SIG-M5 (cell line): ENCODE measurements around the gene EPX.
"Not testable (repeated sequence)": the region's sequence is repeated elsewhere in the genome, so short reads cannot be mapped to it uniquely, and the experiment has no call there.

Experiments
- DNase-seq: peaks from one replicate; lab custom pipeline; 2025; lab: John Stamatoyannopoulos, UW

The EPX gene, protein sequence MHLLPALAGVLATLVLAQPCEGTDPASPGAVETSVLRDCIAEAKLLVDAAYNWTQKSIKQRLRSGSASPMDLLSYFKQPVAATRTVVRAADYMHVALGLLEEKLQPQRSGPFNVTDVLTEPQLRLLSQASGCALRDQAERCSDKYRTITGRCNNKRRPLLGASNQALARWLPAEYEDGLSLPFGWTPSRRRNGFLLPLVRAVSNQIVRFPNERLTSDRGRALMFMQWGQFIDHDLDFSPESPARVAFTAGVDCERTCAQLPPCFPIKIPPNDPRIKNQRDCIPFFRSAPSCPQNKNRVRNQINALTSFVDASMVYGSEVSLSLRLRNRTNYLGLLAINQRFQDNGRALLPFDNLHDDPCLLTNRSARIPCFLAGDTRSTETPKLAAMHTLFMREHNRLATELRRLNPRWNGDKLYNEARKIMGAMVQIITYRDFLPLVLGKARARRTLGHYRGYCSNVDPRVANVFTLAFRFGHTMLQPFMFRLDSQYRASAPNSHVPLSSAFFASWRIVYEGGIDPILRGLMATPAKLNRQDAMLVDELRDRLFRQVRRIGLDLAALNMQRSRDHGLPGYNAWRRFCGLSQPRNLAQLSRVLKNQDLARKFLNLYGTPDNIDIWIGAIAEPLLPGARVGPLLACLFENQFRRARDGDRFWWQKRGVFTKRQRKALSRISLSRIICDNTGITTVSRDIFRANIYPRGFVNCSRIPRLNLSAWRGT

DNA sequence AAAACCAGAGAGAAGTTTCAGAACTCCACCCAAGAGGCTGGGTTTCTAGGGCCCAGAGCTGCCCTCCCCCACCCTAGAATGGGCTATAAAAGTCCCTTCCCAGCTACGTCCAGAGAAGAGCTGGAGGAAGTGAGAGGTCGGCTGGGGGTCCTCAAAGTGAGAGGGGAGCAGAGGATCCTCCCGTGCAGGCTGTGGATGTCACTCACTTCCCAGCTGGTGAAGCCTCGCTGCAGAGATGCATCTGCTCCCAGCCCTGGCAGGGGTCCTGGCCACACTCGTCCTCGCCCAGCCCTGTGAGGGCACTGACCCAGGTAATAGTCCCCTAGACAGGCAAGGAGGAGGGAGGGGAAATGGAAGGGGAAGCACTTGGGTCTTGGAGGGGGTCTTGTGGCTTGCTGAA lies at the start of gene EPX:
EPX (plus strand) TSS at position 115 of the 400 bp plus-strand sequence; CDS start at position 236, 121 bp downstream.
- DNase-seq: no peak

DNA sequence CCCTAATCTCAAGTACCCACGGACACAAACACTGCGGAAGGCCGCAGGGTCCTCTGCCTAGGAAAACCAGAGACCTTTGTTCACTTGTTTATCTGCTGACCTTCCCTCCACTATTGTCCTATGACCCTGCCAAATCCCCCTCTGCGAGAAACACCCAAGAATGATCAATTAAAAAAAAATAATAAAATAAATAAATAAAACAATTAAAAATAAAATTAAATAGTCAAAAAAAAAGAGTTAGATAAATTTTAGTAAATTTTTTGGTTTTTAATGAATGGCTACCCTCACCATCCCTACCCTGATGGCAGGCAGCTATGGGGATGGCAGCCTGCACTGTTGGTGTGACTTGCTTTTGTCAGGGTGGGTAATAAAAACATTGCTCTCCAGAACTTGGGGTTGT lies 49.2 kb upstream of the EPX start:
- DNase-seq: not testable (repeated sequence)

DNA sequence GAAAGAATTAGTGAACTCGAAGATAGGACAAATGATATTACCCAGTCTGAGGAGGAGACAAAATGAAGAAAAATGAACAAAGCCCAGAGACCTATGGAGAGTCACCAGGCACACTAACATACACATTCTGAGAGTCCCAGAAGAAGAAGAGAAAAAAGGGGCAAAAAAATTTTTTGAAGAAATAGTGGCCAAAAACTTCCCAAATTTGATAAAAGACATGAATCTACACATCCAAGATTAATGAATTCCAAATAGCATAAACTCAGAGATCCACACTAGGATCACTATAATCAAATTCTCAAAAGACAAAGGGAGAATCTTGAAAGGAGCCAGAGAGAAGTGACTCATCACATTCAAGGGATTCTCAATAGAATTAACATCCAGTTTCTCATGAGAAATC lies 47.7 kb upstream of the EPX start:
- DNase-seq: no peak

DNA sequence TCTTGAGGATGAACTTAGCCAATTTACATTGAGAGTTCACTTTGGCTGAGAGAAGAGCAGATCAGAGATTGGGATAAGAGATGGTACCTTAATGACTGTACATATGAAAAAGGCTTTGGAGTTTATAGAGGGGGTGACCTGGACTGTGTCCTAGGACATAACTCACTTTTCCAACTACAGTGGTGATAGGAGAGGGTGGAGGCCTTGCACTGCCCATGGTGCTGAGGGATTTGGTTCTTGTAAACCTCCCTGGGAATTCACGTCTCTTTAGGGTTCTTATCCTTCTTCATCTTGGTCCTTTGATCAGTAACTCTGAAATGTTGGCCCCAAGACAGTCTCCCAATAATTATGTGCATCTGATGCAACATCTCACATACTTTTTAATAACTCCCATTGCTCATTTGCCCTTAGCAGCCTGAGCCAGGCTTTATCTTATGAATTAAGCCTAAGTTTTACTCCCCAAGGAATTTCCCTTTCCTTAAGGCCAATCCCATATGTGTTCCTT lies 44.5 kb upstream of the EPX start, which contains the start of gene OR4D1:
OR4D1 (plus strand) TSS at position 455 of the 505 bp plus-strand sequence. CDS start 6,770 bp downstream, outside the sequence.
- DNase-seq: no peak

DNA sequence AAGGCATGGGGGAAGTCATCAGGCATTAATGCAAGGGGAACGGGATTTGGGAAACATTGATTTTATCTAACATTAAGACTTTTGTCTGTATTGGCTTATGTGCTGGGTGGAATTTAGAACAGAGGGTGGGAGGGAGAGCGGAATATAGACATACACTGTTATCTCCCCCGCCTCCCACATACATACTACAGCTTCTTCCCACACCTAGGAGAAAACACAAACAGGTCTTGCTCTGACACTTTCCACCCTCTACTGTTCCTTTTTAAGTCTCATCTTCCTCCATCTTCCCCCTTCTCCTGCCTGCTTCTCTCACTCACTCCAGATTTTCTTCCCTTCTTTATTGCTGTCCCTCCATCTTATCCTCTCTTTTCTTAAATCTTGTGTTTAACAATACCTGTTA lies 43.9 kb upstream of the EPX start:
- no peak for DNase-seq

DNA sequence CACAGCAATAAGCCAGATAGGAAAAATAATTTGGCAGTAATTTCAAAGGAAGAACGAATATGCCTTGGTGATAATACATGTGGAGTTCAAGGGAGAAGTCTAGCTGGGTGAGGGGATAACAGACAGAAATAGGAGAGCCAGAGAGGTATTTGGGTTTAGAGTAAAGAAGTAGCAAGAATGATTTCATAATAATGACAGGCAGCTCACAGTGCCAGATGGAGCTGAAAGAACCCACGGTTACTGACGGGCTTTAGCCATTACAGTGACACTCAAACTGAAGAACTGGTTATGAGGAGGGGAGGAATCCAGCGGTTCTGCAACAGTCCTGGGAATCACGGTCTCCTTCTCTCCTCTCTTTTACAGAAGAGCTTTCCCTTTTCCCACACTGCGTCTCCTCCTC lies 42.1 kb upstream of the EPX start:
- no peak for DNase-seq

DNA sequence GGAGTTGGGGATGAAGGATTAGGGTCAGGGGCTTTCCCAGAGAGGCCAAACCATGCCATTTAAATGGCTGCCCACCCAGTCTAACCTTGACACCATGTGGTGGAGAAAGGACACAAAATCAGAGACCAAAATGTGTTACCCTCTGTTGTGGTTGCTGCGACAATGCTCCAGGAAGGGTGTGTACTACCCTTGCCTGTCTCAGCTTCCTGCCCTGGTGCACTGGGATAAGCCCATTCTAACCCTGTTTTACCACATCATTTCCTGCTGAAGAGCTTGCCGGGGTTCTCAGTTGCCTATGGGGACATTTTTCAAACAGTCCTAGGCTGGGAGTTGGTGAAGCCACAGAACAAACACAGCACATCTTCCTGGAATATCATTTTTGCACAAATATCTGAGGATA lies 39.5 kb upstream of the EPX start:
- no peak for DNase-seq

DNA sequence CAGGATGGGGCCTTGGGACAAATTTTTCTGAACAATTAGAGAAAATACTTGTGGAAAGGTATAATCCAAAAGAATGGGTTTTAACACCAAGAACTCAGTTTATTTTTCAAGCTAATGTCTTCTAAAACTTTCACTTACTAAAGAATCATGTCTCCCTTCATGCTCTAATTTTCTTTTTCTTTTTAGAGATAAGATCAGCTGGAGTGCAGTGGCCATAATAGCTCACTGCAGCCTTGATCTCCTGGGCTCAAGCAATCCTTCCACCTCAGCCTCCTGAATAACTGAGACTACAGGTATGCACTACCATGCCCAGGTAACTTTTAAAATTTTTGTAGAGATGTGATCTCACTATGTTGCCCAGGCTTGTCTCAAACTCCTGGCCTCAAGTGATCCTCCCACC lies 38.9 kb upstream of the EPX start:
- no peak for DNase-seq

DNA sequence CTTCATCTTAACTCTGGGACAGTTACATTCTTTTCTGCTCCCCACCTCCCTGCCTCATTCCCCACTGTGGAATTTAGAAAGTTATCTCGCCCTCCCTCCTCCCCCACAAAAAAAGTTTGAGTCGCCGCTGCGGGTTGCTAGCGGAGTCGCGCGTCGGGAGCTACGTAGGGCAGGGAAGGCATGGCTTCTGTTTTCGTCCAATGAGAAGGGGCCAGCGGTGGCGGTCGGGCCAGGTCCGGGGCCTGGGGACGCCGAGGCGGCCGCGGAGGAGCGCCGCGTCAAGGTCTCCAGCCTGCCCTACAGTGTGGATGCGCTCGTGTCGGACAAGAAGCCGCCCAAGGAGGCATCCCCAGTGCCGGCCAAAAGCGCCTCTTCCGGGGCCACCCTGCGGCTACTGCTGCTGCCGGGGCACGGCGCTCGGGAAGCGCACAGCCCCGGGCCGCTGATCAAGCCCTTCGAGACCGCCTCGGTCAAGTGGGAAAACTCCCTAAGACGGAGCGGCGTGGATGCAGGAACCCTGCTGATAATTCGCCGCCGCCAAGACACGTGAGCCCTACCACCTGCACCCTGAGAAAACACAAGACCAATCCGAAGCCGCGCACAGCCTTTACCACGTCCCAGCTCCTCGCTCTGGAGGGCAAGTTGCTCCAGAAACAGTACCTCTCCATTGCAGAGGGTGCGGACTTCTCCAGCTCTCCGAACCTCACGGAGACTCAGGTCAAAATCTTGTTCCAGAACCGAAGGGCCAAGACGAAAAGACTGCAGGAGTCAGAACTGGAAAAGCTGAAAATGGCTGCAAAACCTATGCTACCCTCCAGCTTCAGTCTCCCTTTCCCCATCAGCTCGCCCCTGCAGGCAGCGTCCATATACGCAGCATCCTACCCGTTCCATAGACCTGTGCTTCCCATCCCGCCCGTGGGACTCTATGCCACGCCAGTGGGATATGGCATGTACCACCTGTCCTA lies 35.4 kb upstream of the EPX start:
- DNase-seq: no peak

DNA sequence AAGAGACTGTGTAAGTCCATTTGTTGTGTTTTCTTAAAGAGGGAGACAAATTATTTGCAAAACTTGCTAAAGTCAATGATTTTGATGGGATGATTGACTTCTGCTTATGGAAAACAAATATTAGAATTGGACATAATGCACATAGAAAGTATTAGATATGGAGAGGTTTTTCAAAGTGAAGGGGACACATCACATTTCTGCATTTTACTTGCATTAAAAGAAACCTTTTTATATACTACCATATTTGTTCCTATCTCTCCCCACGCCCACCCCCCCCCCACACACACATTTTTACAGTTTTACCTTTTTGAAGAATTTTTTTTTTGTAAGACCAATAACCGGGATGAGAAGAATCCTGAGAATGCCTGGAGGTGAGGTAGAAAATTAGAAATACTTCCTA lies 34.3 kb upstream of the EPX start:
- no peak for DNase-seq

DNA sequence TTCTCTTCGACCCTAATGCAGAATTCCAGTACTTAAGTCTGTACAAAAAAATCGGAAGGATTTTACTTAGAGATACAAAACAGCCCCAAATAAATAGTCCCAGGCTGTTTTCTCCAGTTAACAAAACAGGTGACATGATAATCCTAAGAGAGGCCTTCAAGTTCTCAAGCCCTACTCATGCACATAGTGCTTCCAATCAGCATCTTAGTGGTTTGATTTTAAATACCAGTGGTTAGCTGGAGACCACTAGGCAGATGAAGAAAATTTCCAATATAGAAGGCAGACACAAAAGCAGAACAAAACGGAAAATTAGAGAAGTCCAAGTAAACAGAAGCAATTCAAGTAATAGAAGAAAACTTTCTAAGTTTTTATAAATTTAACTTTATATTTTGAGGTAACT lies 31.0 kb upstream of the EPX start:
- no peak for DNase-seq

DNA sequence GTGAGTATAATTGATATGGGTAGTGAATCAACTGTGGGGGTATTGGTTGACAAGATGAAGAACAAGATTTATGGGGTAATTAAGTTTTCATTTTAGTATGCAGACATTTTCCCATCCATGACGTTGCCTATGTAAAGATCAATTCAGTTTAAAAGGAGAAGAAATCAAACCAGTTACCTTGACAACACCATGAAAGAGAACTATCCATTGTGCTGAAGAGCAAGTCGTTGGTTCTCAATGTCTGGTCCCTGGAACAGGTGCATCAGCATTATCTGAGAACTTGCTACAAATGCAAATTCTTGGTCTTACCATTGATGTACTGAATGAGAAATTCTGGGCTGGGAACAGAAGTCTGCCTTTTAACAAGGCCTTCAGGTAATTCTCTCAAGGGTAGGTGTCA lies 26.5 kb upstream of the EPX start:
- no peak for DNase-seq

DNA sequence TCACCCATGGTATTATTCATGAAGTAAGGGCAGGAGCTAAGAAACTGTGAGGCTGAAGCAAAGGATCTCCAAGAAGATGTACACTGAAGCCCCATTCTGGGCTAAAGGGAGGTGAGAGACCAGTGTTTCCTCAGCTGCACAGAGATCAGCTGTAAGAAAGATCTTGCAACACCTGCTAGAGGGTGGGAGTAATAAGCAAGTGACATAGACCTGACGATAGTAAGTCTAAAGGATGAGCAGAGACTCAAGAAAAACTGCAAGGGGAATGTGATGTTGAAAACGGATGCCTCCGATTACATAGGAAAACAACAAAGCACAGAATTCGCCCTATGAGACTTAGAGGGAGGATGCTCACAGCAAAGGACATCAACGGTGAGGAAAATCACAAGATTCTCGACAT lies 25.8 kb upstream of the EPX start, which contains the start of gene OR4D2:
OR4D2 (plus strand) TSS at position 301 of the 400 bp plus-strand sequence. CDS start 2,674 bp downstream, outside the sequence.
- no peak for DNase-seq

DNA sequence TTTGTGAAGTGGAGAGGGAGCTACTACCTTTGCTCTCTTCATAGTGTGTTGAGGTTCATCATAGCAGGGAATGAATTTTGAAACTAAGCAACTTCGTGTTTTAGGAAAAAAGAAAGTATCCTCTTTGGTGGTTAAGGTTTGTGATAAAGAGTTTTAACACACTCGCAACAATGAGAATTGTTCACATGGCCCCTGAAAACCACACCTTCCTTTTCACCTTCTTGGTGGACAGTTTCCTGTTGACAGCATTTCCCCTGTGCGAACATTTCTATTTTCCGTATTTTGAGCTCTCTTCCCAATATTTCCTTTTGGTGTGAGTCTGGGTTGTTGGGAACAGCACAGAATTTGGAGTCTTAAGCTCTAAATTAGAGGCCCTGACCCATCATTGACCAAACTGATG lies 21.9 kb upstream of the EPX start:
- DNase-seq: no peak

DNA sequence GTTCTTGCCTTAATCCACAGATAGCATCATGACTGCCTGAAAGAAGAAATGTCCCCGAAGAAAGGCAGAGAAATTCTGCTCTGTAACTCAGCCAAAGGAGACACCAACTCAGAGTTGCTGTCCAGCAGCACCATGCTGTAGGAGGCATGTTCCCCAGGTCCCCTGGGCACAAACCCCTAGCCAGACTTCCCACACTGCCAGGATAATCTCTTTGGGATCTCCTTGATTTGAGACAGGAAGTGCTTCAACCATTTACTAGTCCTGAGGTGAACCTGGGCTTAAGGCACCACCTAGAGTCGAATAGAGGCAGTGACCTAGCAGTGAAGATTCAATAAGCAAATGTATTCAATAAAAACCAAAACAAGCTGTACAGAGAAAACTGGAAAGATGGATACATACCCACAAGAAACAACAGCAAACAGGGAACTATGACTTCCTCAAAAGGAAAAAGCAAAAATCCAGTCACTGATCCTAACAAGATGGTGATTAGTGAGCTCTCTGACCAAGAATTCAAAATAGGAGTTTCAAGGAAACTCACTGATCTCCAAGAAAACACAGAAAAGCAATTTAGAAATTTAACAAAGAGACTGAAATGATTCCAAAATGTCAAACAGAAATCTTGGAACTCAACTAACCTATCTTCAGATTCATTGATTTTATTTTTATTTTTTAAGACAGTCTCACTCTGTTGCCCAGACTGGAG lies 20.0 kb upstream of the EPX start:
- DNase-seq: no peak

DNA sequence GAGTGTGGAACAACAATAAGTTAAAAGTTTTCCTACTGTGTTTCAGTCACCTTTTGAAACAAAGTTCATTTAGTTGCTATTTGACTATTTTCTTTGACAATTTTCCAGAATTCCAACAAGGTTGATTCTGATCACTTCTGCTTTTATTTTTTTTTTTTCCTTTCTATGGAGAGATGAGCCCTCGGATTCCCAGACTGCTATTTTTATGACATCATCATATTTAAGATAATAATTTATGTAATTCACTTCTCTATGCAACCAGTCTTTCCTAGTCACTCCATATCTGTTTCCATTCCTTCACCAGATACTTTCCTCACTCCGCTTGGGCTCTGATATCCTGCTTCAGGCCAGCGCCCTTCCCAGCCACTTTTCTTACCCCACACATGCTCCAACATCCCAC lies 17.7 kb upstream of the EPX start:
- no peak for DNase-seq

DNA sequence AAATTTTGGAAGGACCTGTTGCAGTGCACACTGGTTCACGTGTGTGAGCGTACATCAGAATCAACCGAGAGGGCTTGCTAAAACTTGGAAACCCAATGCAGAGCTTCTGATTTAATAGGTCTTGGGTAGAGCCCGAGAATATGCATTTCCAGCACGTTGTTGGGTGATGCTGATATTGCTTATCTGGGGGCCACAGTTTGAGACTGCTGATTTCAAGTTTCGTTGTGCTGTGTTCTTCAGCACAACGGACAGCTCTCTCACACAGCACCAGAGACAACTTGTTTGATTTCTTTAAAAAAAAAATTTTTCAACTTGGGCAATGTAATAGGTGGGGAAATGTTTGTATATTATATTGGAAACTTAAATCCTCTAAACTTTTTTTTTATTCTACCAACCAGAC lies 16.3 kb upstream of the EPX start:
- no peak for DNase-seq

DNA sequence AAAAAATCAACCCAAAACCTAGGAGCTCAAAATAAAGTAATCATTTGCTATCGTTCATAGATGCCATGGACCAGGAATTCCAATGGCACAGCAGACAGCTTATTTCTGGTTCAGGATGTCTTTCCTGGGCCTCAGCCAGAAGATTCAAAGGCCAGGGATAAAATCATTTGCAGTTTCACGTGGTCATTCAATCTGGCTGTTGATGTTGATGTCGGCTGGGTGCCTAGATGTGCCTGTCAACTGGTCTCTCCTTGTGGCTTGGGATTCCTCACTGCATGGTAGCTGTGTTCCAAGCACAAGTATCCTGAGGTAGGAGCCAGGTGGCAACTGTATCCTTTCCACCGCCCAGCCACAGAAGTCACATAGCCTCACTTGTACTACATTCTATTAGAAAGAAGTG lies 10.7 kb upstream of the EPX start:
- DNase-seq: no peak

DNA sequence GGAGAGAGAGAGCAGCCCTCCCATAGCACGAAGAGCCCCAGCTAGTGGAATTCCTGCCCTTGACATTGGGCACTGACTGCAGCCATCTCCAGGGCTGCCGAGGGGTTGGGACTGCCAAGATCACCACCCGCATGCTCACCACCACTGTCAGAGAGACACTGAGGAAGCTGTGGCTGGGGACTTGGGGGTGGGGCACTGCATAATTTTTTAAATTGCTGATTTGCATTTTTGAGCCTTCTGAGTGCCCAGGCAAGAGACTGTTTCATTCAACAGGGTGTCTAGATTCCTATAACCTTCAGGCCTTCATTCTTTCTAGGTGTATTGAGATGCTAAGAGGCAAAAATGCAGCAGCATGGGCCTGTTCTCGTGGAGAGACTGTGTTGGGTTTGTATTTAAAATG lies 9.0 kb upstream of the EPX start:
- no peak for DNase-seq

DNA sequence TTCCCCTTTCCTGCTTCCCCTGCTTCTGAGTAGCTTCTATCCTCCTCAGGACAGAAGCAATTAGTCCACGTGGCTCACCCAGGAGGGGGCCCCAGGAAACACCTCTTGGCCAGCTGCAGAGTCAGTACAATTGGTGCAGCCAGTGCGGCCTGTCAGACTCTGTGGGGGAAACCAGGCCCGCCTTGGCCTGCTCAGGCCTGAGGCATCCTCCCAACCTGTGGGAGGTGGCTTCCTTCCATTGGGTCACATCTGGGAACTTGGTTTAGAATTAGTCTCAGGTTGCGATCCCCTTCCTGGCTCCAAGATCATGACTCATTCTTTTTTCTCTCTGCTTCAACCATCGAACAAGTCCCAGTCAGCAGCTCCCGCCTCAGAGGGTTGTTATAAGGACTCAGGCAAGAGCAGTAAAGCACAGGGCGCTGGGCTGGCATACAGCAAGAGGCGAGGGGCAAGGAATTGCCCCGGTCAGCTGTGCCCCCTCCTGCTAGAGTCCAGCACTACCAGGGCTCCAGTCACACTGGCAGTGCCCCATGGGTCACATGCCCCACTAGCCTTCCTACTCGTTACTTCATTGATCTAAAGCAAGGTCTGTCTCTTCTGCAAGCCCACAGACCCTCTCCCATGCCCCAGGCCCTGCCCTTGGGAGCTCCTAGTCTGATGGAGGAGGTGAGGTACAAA lies 8.1 kb upstream of the EPX start:
- DNase-seq: no peak
